ENCODE measurements around the gene TNNC1. TPM values are rescaled to one million over a fixed set of nuclear protein-coding genes. Genes with fewer than 3 reads are reported as not detected.
A peak's percentile ranks its signal among the peaks of the same experiment; 100 is the strongest.

Gene TNNC1
- total RNA-seq, 1 experiment from 2014 or later: 26.5 TPM

DNA sequence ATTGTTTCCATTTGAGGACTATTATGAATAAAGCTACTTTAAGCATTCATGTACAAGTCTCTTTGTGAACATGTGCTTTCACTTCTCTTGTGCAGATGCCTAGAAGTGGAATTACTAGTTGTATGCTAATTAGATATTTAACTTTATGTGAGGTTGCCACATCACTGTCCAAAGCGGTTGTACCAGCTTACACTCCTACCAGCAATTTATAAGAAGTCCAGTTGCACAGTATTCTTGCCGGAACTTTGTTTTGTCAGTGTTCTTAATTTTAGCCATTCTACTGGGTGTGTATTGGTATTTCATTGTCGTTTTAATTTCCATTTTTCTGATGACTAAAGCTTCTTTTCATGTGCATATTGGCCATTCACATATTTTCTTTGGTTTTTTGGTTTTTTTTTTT is 38.0 kb downstream of the TNNC1 start:
- H3K36me3 Mint-ChIP-seq (ENCODE audit: insufficient read depth, unreplicated experiment): peaks cover 9% of the 10 kb centered on the region
- no peak overlapping the region for H3K4me3 Mint-ChIP-seq (ENCODE audit: low read depth, unreplicated experiment)
- no TSS peak for BruUV-seq (replicated peaks)
- no peaks in the 10 kb centered on the region for H3K9me3 Mint-ChIP-seq (ENCODE audit: low read depth, unreplicated experiment)
- no peak for DNase-seq
- intact Hi-C loops (cut with micrococcal nuclease; ENCODE audit: unreplicated experiment): no loop called here
- no peak overlapping the region for H3K27ac Mint-ChIP-seq (ENCODE audit: unreplicated experiment)
- TF ChIP-seq, protein P1, sequence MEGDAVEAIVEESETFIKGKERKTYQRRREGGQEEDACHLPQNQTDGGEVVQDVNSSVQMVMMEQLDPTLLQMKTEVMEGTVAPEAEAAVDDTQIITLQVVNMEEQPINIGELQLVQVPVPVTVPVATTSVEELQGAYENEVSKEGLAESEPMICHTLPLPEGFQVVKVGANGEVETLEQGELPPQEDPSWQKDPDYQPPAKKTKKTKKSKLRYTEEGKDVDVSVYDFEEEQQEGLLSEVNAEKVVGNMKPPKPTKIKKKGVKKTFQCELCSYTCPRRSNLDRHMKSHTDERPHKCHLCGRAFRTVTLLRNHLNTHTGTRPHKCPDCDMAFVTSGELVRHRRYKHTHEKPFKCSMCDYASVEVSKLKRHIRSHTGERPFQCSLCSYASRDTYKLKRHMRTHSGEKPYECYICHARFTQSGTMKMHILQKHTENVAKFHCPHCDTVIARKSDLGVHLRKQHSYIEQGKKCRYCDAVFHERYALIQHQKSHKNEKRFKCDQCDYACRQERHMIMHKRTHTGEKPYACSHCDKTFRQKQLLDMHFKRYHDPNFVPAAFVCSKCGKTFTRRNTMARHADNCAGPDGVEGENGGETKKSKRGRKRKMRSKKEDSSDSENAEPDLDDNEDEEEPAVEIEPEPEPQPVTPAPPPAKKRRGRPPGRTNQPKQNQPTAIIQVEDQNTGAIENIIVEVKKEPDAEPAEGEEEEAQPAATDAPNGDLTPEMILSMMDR (IDR thresholded peaks at IDR 0.05; ENCODE audit: unreplicated experiment): no peak
- peaks cover 17% of the 10 kb centered on the region for H3K4me1 Mint-ChIP-seq (ENCODE audit: low read depth, unreplicated experiment)
- CTCF ChIA-PET: interaction anchor here (0.6 kb wide), 1 partner anchor 38 kb away, joined by 7 read pairs; the partner anchor contains the start of gene TNNC1
- H3K27me3 Mint-ChIP-seq (ENCODE audit: unreplicated experiment): no peaks in the 10 kb centered on the region

DNA sequence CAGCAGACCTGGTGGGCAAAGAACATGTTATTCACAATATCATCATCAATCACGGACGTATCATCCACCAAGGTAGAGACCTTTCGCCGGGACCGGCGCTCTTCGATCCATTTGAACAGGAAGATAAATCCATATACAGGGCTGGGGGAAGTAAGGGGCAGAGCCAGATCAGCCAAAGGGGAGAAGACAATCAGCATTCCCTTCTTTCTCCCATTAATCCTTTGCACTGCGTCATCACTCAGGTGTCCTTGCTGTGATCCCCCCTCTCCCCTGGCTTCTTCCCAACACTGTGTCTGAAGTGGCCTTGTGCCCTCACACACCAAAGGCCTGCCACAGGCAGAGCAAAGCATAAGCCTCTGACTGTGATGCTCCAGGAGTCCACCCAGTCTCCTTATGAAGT is 45.4 kb downstream of the TNNC1 start:
- H3K9me3 Mint-ChIP-seq (ENCODE audit: low read depth, unreplicated experiment): no peaks in the 10 kb centered on the region
- peak overlapping the region; percentile 75 for H3K4me3 Mint-ChIP-seq (ENCODE audit: low read depth, unreplicated experiment)
- no peak for DNase-seq
- peaks cover 56% of the 10 kb centered on the region for H3K36me3 Mint-ChIP-seq (ENCODE audit: insufficient read depth, unreplicated experiment)
- BruUV-seq (replicated peaks): no TSS peak
- peaks cover 31% of the 10 kb centered on the region for H3K4me1 Mint-ChIP-seq (ENCODE audit: low read depth, unreplicated experiment)
- CTCF ChIA-PET: no interaction called here
- no peaks in the 10 kb centered on the region for H3K27me3 Mint-ChIP-seq (ENCODE audit: unreplicated experiment)
- peak overlapping the region; percentile 85 for H3K27ac Mint-ChIP-seq (ENCODE audit: unreplicated experiment)
- TF ChIP-seq, protein P1 (IDR thresholded peaks at IDR 0.05; ENCODE audit: unreplicated experiment): no peak
- intact Hi-C loops (cut with micrococcal nuclease; ENCODE audit: unreplicated experiment): no loop called here

DNA sequence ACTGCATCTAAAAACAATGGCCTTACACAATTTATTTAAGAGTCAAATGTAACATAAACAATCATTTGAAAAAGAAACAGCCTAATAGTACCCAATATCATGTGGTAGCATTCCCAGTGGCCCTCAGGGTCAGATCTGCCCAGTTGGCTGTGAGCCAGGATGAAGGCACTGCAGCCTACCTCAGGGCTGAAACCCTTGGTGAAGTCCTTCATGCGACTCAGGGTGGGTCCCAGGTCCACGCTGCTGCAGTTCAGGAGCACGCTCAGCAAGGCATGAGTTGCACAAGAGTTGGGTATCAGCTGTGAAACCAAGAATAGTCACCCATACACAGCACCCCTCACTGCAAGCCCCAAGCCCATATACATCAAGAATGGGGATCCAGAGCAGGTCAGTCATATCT is 46.1 kb downstream of the TNNC1 start:
- Mint-ChIP-seq H3K27ac (ENCODE audit: unreplicated experiment) (no peak overlapping the region), H3K9me3 (ENCODE audit: low read depth, unreplicated experiment) (no peaks in the 10 kb centered on the region), H3K27me3 (ENCODE audit: unreplicated experiment) (no peaks in the 10 kb centered on the region), H3K36me3 (ENCODE audit: insufficient read depth, unreplicated experiment) (peaks cover 59% of the 10 kb centered on the region), H3K4me3 (ENCODE audit: low read depth, unreplicated experiment) (no peak overlapping the region), H3K4me1 (ENCODE audit: low read depth, unreplicated experiment) (peaks cover 28% of the 10 kb centered on the region)
- DNase-seq: no peak
- intact Hi-C loops (cut with micrococcal nuclease; ENCODE audit: unreplicated experiment): no loop called here
- CTCF ChIA-PET: no interaction called here
- TF ChIP-seq, protein P1 (IDR thresholded peaks at IDR 0.05; ENCODE audit: unreplicated experiment): no peak
- no TSS peak for BruUV-seq (replicated peaks)

DNA sequence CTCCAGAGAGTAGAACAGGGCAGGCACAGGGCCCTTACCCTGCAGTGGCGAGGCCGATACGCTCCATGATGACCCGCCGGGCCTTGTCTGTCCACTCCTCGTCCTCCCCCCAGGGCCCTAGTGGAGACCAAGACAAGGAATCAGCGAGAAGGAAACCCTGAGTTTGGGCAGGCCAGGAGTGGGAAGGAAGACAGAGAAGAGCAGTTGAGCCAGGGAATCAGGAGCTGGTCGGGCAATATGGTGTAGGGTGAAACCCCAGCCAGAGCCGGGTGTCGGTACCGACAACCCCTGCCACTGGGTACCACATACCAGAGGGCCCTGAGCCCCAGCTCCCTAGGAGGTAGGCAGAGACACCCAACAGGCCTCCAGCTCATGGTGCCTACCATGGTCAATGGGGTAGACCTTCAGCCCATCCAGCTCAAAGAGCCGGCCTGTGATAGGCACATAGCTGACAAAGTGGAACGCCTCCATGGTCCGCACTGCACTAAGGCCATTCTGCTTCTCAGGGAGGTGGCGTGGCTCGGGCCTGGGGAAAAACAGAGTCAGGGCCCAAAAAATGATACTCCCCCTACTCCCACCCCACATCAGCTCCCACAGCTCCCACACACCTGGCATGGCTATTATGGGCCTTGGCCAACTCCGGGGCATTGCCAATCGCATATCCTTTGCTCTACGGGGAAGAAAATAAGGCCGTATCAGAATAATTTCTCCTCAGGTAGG is 46.9 kb downstream of the TNNC1 start:
- Mint-ChIP-seq H3K4me3 (ENCODE audit: low read depth, unreplicated experiment) (no peak overlapping the region), H3K9me3 (ENCODE audit: low read depth, unreplicated experiment) (no peaks in the 10 kb centered on the region), H3K4me1 (ENCODE audit: low read depth, unreplicated experiment) (peaks cover 22% of the 10 kb centered on the region), H3K27ac (ENCODE audit: unreplicated experiment) (no peak overlapping the region), H3K36me3 (ENCODE audit: insufficient read depth, unreplicated experiment) (peaks cover 67% of the 10 kb centered on the region), H3K27me3 (ENCODE audit: unreplicated experiment) (no peaks in the 10 kb centered on the region)
- no peak for DNase-seq
- CTCF ChIA-PET: no interaction called here
- intact Hi-C loops (cut with micrococcal nuclease; ENCODE audit: unreplicated experiment): no loop called here
- no TSS peak for BruUV-seq (replicated peaks)
- TF ChIP-seq, protein P1 (IDR thresholded peaks at IDR 0.05; ENCODE audit: unreplicated experiment): no peak
